HG02973 (cell line): Measurements from ENCODE around the gene MYDGF.

Experiments
- ATAC-seq: cut with Tn5 transposase; IDR thresholded peaks from one replicate; pipeline ENCODE4 v1.9.1; 2021; ENCODE audit warnings: moderate library complexity; ENCODE audit not compliant: unreplicated experiment

The MYDGF gene

DNA sequence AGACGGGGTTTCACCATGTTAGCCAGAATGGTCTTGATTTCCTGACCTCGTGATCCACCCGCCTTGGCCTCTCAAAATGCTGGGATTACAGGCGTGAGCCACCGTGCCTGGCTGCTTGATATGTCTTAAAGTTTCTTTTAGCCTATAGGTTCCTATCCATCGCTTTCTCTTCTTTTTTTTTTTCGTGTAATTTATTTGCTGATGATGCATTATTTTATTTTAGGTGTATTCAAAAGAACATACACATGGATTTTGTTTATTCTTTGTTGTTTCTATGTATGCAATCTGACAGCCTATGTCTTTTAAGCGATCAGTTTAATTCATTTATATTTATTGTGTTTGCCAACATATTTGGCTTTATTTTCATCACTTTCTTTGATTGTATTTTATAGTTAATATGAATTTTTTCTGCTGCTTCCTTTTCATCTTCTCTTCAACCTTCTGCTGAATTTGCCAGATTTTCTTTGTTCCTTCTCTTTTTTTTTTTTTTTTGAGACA, 56.8 kb downstream of the MYDGF start:
- ATAC-seq = no peak

DNA sequence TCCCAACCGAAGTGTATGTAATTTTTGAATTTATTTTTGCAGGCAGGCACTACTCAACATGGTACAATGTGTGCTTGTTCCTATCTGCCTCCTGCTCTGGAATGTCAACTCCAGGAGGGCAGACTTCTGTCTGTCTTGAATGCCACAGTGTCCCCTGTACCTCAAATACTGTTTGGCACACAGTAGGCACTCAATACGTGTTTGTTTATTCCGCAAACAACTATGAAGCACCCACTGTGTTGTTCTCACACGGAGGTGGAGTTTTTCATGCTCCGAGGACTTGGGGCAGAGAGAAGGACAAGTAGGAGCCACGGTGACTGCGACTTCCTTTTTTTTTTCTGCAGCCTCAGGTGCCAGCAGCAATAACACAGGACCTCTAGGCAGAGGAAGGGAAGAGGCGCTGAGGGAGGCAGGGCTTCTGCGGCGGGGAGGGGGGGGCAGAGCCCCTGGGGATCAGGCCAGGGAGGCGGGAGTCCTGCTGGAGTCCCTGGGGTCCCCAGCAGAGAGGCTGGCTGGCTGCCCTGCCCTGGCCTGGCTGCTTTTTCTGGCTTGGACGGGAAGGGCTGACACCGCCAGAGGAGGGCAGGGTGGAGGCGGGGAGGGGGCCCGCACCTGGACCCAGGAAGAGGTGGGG, 60.1 kb downstream of the MYDGF start:
- ATAC-seq = no peak
